ENCODE data around the gene SSC4D. TPM values are rescaled to one million over a fixed set of nuclear protein-coding genes. Genes with fewer than 3 reads are reported as not detected.
"Not testable (repeated sequence)": the region's sequence is repeated elsewhere in the genome, so short reads cannot be mapped to it uniquely, and the experiment has no call there.

The SSC4D gene
- polyA plus RNA-seq, 3 donors, result 0.48 to 0.56 (median 0.56) TPM

DNA sequence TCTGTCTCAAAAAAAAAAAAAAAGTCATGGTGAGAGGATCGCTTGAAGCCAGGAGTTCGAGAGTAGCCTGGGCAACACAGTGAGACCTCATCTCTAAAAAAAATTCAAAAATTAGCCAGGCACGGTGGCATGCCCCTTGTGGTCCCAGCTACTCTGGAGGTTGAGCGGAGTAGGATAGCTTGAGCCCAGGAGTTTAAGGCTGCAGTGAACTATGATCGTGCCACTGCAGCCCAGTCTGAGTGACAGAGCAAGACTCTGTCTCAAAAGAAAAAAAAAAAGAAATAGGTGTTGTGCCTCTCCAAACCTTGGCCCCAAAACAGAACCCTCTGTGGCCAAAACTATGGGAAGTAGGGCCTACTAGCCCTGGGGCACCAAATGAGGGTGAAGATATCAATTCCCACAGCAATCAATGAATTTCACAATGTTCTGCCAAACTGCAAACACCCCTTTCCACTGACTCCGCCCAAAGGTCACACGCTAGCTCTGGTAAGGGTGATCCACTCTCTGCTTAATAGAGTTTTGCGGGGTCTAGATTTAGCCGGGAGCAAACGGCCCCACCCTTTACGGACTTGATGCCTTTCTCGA lies 16.9 kb downstream of the SSC4D start:
- Histone ChIP-seq H3K4me3 (replicated peaks in 1 of 3; ENCODE audit: low read depth in 2 of 3, low read length in 3 of 3) (peak overlapping the region; percentile 26 to 86 (median 40)), H3K27me3 (ENCODE audit: control insufficient read depth in 2 of 2, insufficient read depth in 2 of 2, low read length in 2 of 2) (no peaks in the 10 kb centered on the region), H3K4me2 (replicated peaks; ENCODE audit: extremely low read depth, low read length, poor library complexity, severe bottlenecking) (peak overlapping the region; percentile 97), H3K36me3 (replicated peaks in 1 of 2; ENCODE audit: control insufficient read depth in 1 of 2, insufficient read depth in 2 of 2, low read length in 2 of 2) (no peaks in the 10 kb centered on the region), H3K9ac (ENCODE audit: insufficient read depth, low read length, poor library complexity, severe bottlenecking) (peak overlapping the region; percentile 70), H3K79me2 (ENCODE audit: insufficient read depth, low read length) (no peaks in the 10 kb centered on the region), H2AFZ (ENCODE audit: insufficient read depth, low read depth, low read length, poor library complexity, severe bottlenecking) (peak overlapping the region; percentile 97), H3K27ac (ENCODE audit: low read depth in 1 of 2, low read length in 2 of 2) (peak overlapping the region; percentile 4 to 69), H3K9me3 (replicated peaks in 1 of 2; ENCODE audit: control insufficient read depth in 1 of 2, insufficient read depth in 1 of 2, low read length in 2 of 2) (no peaks in the 10 kb centered on the region), H4K20me1 (ENCODE audit: insufficient read depth, low read length) (no peaks in the 10 kb centered on the region), H3K4me1 (ENCODE audit: control insufficient read depth in 1 of 2, insufficient read depth in 2 of 2, low read length in 2 of 2) (peaks cover 45 to 56% of the 10 kb centered on the region in 2 donors)
- DNase-seq, result no peak
- H3K9me3 Mint-ChIP-seq, result peaks cover 0 to 3% (median 0%) of the 10 kb centered on the region in 7 donors
- peaks cover 0 to 2% (median 0%) of the 10 kb centered on the region in 3 donors for H3K27me3 Mint-ChIP-seq (ENCODE audit: low read depth in 3 of 3)
- H3K4me3 Mint-ChIP-seq, result peak overlapping the region; percentile 78 to 91
- peaks cover 41% of the 10 kb centered on the region for H3K4me1 Mint-ChIP-seq
- TF ChIP-seq, protein P1, sequence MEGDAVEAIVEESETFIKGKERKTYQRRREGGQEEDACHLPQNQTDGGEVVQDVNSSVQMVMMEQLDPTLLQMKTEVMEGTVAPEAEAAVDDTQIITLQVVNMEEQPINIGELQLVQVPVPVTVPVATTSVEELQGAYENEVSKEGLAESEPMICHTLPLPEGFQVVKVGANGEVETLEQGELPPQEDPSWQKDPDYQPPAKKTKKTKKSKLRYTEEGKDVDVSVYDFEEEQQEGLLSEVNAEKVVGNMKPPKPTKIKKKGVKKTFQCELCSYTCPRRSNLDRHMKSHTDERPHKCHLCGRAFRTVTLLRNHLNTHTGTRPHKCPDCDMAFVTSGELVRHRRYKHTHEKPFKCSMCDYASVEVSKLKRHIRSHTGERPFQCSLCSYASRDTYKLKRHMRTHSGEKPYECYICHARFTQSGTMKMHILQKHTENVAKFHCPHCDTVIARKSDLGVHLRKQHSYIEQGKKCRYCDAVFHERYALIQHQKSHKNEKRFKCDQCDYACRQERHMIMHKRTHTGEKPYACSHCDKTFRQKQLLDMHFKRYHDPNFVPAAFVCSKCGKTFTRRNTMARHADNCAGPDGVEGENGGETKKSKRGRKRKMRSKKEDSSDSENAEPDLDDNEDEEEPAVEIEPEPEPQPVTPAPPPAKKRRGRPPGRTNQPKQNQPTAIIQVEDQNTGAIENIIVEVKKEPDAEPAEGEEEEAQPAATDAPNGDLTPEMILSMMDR (IDR thresholded peaks at IDR 0.05), result no peak
- 21% methylated on average over 9 of the region's 12 CpGs for WGBS (ENCODE audit: insufficient coverage)
- no peaks in the 10 kb centered on the region for H3K36me3 Mint-ChIP-seq
- intact Hi-C loops (cut with micrococcal nuclease), result loop anchor here in 1 of 2 donors (5.0 kb wide), 1 partner anchor 35 kb away; the partner anchor contains the start of gene YWHAG
- H3K27ac Mint-ChIP-seq, result peak overlapping the region; percentile 89 to 95 (median 95)

- 92% methylated on average over 12 of the region's 13 CpGs for WGBS (ENCODE audit: insufficient coverage)
- H3K27me3 ChIP-seq (ENCODE audit: control insufficient read depth in 2 of 2, insufficient read depth in 2 of 2, low read length in 2 of 2), result no peaks in the 10 kb centered on the region
- no peak overlapping the region for H3K4me2 ChIP-seq (replicated peaks; ENCODE audit: extremely low read depth, low read length, poor library complexity, severe bottlenecking)
- H3K36me3 ChIP-seq (replicated peaks in 1 of 2; ENCODE audit: control insufficient read depth in 1 of 2, insufficient read depth in 2 of 2, low read length in 2 of 2), result no peaks in the 10 kb centered on the region
- no peaks in the 10 kb centered on the region for H3K9me3 ChIP-seq (replicated peaks in 1 of 2; ENCODE audit: control insufficient read depth in 1 of 2, insufficient read depth in 1 of 2, low read length in 2 of 2)
- H3K27ac Mint-ChIP-seq, result peak overlapping the region in 1 of 7 donors; percentile 14
- no peaks in the 10 kb centered on the region for H3K36me3 Mint-ChIP-seq
- no peak overlapping the region for H3K4me3 ChIP-seq (replicated peaks in 1 of 3; ENCODE audit: low read depth in 2 of 3, low read length in 3 of 3)
- intact Hi-C loops (cut with micrococcal nuclease), result loop anchor here in 1 of 2 donors (5.0 kb wide), 1 partner anchor 33 kb away; the partner anchor contains the start of gene YWHAG
- no peak overlapping the region for H3K27ac ChIP-seq (ENCODE audit: low read depth in 1 of 2, low read length in 2 of 2)
- no peak overlapping the region for H3K4me3 Mint-ChIP-seq
- no peak overlapping the region for H3K9ac ChIP-seq (ENCODE audit: insufficient read depth, low read length, poor library complexity, severe bottlenecking)
- peaks cover 0 to 2% (median 0%) of the 10 kb centered on the region in 3 donors for H3K27me3 Mint-ChIP-seq (ENCODE audit: low read depth in 3 of 3)
- peaks cover 31 to 42% of the 10 kb centered on the region in 2 donors for H3K4me1 ChIP-seq (ENCODE audit: control insufficient read depth in 1 of 2, insufficient read depth in 2 of 2, low read length in 2 of 2)
- H2AFZ ChIP-seq (ENCODE audit: insufficient read depth, low read depth, low read length, poor library complexity, severe bottlenecking), result no peak overlapping the region
- H4K20me1 ChIP-seq (ENCODE audit: insufficient read depth, low read length), result no peaks in the 10 kb centered on the region
- no peaks in the 10 kb centered on the region for H3K79me2 ChIP-seq (ENCODE audit: insufficient read depth, low read length)
- peaks cover 0 to 3% (median 0%) of the 10 kb centered on the region in 7 donors for H3K9me3 Mint-ChIP-seq
- peaks cover 26% of the 10 kb centered on the region for H3K4me1 Mint-ChIP-seq
- DNase-seq, result no peak
- TF ChIP-seq, protein P1 (IDR thresholded peaks at IDR 0.05), result no peak
Observed at GRCh38 chr7:76390092-76390491, 19.4 kb downstream of the SSC4D start.

- intact Hi-C loops (cut with micrococcal nuclease); H4K20me1 ChIP-seq (ENCODE audit: insufficient read depth, low read length); H3K4me3 Mint-ChIP-seq; H3K4me3 ChIP-seq (replicated peaks in 1 of 3; ENCODE audit: low read depth in 2 of 3, low read length in 3 of 3); H3K4me2 ChIP-seq (replicated peaks; ENCODE audit: extremely low read depth, low read length, poor library complexity, severe bottlenecking); H3K9me3 ChIP-seq (replicated peaks in 1 of 2; ENCODE audit: control insufficient read depth in 1 of 2, insufficient read depth in 1 of 2, low read length in 2 of 2); H3K27ac ChIP-seq (ENCODE audit: low read depth in 1 of 2, low read length in 2 of 2); H3K27me3 ChIP-seq (ENCODE audit: control insufficient read depth in 2 of 2, insufficient read depth in 2 of 2, low read length in 2 of 2); H3K36me3 Mint-ChIP-seq; H3K9ac ChIP-seq (ENCODE audit: insufficient read depth, low read length, poor library complexity, severe bottlenecking); H3K36me3 ChIP-seq (replicated peaks in 1 of 2; ENCODE audit: control insufficient read depth in 1 of 2, insufficient read depth in 2 of 2, low read length in 2 of 2); DNase-seq; H3K27me3 Mint-ChIP-seq (ENCODE audit: low read depth in 3 of 3); H3K79me2 ChIP-seq (ENCODE audit: insufficient read depth, low read length); H2AFZ ChIP-seq (ENCODE audit: insufficient read depth, low read depth, low read length, poor library complexity, severe bottlenecking); H3K9me3 Mint-ChIP-seq: not testable (repeated sequence)
- WGBS (ENCODE audit: insufficient coverage), result 100% methylated on average over 4 of the region's 6 CpGs
- Mint-ChIP-seq H3K4me1 (peaks cover 17% of the 10 kb centered on the region), H3K27ac (peak overlapping the region in 1 of 7 donors; percentile 30)
- peaks cover 17 to 19% of the 10 kb centered on the region in 2 donors for H3K4me1 ChIP-seq (ENCODE audit: control insufficient read depth in 1 of 2, insufficient read depth in 2 of 2, low read length in 2 of 2)
Observed at GRCh38 chr7:76387789-76388188, 21.7 kb downstream of the SSC4D start.

Data from CD14-positive monocyte (primary cell).